ENCODE results near the gene ACTR2. TPM values are rescaled to one million over a fixed set of nuclear protein-coding genes. Genes with fewer than 3 reads are reported as not detected.

The ACTR2 gene
- total and polyA plus RNA-seq, 9 donors = 33.4 to 146 (median 113) TPM

DNA sequence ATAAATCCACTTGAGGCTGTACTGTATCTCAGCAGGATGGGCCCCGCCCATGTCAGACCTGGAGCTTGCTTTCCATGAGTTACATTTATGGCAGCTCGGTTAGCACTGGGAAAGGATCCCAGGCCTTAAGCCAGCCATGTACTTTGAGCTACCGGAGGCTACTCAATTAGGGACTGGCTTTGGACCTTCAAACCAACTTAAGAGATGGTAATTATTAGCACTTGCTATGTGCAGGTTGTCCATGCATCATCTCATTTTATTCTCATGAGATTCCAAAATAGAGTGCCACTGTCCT, 64.4 kb downstream of the ACTR2 start:
- DNase-seq = no peak
- no peak overlapping the region for H3K4me3 ChIP-seq
- H3K27me3 ChIP-seq = no peaks in the 10 kb centered on the region
- intact Hi-C loops (cut with DNase I) = no loop called here
- H3K36me3 ChIP-seq = no peaks in the 10 kb centered on the region
- TF ChIP-seq EP300 (IDR thresholded peaks at IDR 0.05) = no peak
- TF ChIP-seq, protein P1, sequence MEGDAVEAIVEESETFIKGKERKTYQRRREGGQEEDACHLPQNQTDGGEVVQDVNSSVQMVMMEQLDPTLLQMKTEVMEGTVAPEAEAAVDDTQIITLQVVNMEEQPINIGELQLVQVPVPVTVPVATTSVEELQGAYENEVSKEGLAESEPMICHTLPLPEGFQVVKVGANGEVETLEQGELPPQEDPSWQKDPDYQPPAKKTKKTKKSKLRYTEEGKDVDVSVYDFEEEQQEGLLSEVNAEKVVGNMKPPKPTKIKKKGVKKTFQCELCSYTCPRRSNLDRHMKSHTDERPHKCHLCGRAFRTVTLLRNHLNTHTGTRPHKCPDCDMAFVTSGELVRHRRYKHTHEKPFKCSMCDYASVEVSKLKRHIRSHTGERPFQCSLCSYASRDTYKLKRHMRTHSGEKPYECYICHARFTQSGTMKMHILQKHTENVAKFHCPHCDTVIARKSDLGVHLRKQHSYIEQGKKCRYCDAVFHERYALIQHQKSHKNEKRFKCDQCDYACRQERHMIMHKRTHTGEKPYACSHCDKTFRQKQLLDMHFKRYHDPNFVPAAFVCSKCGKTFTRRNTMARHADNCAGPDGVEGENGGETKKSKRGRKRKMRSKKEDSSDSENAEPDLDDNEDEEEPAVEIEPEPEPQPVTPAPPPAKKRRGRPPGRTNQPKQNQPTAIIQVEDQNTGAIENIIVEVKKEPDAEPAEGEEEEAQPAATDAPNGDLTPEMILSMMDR (IDR thresholded peaks at IDR 0.05) = no peak
- no peak for TF ChIP-seq POLR2A (IDR thresholded peaks at IDR 0.05)
- WGBS, 3 donors = 72 to 92% (median 90%) methylated on average over 3 of the region's 3 CpGs
- H3K27ac ChIP-seq = no peak overlapping the region
- peaks cover 2% of the 10 kb centered on the region for H3K4me1 ChIP-seq (ENCODE audit: insufficient read depth)
- H3K9me3 ChIP-seq = no peaks in the 10 kb centered on the region

DNA sequence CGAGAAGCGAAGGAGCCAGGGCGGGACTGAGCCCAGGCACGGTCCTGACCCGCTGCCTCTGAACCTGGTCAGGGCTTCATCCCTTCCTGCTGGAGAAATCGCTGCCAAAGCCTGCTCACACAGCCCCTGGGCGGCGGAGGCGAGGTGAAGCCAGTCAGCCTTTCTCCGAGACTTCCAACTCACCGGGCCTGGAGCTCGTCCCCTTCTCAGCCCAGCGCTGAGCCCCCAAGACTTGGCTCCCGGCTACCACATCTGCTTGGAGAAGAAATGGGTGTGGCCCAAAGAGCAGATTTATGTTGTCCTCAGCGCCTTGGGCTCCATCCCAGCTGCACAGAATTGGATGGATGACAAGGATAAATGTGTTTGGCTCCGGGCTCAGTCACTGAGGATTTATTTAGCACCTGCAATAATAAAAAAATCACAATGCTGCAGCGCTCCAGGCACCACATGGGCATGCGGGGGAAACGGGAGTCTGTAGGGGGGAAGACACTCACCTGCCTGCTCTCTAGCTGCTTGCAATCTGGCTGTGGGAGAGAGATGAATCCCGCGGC, 64.9 kb downstream of the ACTR2 start:
- Histone ChIP-seq H3K27ac (no peak overlapping the region), H3K36me3 (no peaks in the 10 kb centered on the region), H3K4me1 (ENCODE audit: insufficient read depth) (peaks cover 2% of the 10 kb centered on the region), H3K9me3 (no peaks in the 10 kb centered on the region), H3K4me3 (no peak overlapping the region), H3K27me3 (no peaks in the 10 kb centered on the region)
- TF ChIP-seq EP300 (IDR thresholded peaks at IDR 0.05) = no peak
- TF ChIP-seq, protein P1 (IDR thresholded peaks at IDR 0.05) = no peak
- TF ChIP-seq POLR2A (IDR thresholded peaks at IDR 0.05) = no peak
- 54 to 68% (median 61%) methylated on average over 21 of the region's 21 CpGs for WGBS, 3 donors
- intact Hi-C loops (cut with DNase I) = no loop called here
- no peak for DNase-seq

DNA sequence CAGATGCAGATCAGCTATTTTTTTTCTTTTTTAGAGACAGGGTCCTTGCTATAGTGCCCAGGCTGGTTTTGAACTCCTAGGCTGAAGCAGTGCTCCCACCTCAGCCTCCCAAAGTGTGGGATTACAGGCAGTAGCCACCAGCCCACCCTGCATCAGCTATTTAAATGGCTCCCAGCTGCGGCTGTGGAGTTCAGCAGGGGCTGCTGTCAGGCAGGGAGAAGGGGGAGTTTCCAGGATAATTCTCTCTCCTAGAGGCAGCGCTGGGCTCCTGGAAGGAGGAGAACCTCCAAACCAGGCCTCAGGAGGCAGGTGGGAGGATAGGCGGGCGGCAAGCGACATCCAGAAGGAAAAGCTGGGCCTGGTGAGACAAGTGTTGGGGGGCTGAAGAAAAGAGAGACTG, 65.7 kb downstream of the ACTR2 start:
- H3K36me3 ChIP-seq = no peaks in the 10 kb centered on the region
- no peak overlapping the region for H3K4me3 ChIP-seq
- no peak for DNase-seq
- no peak overlapping the region for H3K27ac ChIP-seq
- TF ChIP-seq, protein P1 (IDR thresholded peaks at IDR 0.05) = no peak
- TF ChIP-seq EP300 (IDR thresholded peaks at IDR 0.05) (no peak), POLR2A (IDR thresholded peaks at IDR 0.05) (no peak)
- H3K27me3 ChIP-seq = no peaks in the 10 kb centered on the region
- H3K4me1 ChIP-seq (ENCODE audit: insufficient read depth) = peaks cover 2% of the 10 kb centered on the region
- 83 to 92% (median 91%) methylated on average over 5 of the region's 5 CpGs for WGBS, 3 donors
- no peaks in the 10 kb centered on the region for H3K9me3 ChIP-seq
- intact Hi-C loops (cut with DNase I) = no loop called here

DNA sequence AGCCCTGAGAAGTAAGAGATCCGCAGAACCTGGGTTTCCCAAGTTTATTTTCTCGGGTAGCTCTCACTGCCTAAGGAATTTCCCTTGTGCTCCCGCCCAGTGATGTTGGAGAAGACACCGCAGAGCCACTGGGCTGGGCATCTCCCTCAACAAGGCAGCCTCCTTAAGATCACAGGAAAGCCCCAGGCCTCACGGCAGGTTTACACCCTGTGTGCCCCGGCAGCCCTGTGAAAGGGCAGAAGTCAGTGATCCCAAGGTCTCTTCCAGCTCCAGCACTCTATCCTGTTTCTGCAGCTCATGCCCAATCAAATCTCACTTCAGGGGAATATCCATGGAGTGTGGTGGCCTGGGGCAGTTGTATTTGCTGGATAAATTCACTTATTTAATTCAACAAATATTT, 66.5 kb downstream of the ACTR2 start:
- Histone ChIP-seq H3K4me3 (no peak overlapping the region), H3K27ac (no peak overlapping the region), H3K4me1 (ENCODE audit: insufficient read depth) (peaks cover 2% of the 10 kb centered on the region), H3K27me3 (no peaks in the 10 kb centered on the region), H3K36me3 (no peaks in the 10 kb centered on the region), H3K9me3 (no peaks in the 10 kb centered on the region)
- WGBS, 3 donors = 84 to 85% (median 85%) methylated on average over 6 of the region's 6 CpGs
- intact Hi-C loops (cut with DNase I) = no loop called here
- TF ChIP-seq POLR2A (IDR thresholded peaks at IDR 0.05) (no peak), EP300 (IDR thresholded peaks at IDR 0.05) (no peak)
- TF ChIP-seq, protein P1 (IDR thresholded peaks at IDR 0.05) = no peak
- DNase-seq = no peak
